GM18508 (cell line): ENCODE data around the gene SETD2.
"Not testable (repeated sequence)": the region's sequence is repeated elsewhere in the genome, so short reads cannot be mapped to it uniquely, and the experiment has no call there.

Experiments
- ATAC-seq: cut with Tn5 transposase; IDR thresholded peaks from one replicate; pipeline ENCODE4 v1.9.1; 2021; ENCODE audit warnings: moderate number of reproducible peaks; ENCODE audit not compliant: insufficient read depth, unreplicated experiment

The SETD2 gene

GRCh38 chr3:47151836-47152235 is 12.1 kb downstream of the SETD2 start:
- ATAC-seq = no peak

- no peak for ATAC-seq
Observed at GRCh38 chr3:47149339-47149933, 14.5 kb downstream of the SETD2 start.

DNA sequence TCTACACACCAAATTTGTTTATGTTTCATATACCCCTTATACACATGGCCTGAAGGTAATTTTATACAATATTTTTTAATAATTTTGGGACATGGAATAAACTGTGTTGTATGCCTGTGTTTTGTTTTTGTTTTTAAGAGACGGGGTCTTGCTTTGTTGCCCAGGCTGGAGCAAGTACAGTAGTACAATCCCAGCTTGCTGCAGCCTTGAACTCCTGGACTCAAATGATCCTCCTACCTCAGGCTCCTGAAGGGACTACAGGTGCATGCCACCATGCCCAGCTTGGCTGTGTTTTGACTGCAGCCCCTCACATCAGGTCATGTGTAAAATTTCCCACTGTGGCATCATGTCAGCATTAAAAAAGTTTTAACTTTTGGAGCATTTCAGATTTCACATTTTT is 18.6 kb downstream of the SETD2 start:
- no peak for ATAC-seq

DNA sequence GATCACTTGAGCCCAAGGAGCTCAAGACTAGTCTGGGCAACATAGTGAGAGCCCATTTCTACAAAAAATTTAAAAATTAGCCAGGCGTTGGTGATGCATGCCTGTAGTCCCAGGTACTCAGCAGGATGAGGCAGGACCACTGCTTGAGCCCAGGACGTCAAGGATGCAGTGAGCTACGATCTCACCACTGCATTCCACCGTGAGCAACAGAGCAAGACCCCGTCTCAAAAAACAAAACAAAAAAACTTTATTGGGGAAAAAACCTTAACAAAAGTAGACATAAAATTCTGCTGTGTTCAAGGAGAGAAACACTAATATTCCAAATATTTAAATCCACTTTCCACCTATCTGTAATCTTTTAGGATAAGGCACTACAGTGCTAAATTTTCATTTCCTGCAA is 20.8 kb downstream of the SETD2 start:
- no peak for ATAC-seq

DNA sequence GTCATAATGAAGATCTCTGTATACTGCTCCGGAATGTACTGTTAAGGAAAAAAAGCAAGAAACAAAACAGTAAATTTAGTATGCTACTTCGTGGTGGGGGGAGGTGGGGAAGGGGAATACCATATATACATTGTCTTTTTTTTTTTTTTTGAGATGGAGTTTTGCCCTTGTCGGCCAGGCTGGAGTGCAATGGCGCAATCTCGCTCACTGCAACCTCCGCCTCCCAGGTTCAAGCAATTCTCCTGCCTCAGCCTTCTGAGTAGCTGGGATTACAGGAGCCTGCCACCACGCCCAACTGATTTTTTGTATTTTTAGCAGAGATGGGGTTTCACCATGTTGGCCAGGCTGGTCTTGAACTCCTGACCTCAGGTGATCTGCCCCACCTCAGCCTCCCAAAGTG is 21.4 kb downstream of the SETD2 start:
- ATAC-seq = not testable (repeated sequence)

GRCh38 chr3:47140973-47141461 is 22.9 kb downstream of the SETD2 start:
- ATAC-seq = peak; percentile 91

DNA sequence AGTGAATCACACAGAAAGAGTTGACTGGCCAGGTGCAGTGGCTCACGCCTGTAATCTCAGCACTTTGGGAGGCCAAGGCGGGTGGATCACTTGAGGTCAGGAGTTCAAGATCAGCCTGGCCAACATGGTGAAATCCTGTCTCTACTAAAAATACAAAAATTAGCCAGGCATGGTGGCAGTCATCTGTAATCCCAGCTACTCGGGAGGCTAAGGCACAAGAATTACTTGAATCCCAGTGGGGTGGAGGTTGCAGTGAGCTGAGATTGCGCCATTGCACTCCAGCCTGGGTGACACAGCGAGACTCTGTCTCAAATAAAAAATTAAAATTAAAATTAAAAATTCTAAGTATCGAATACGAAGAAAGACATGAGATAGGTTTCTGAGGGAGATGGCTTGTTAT is 23.4 kb downstream of the SETD2 start:
- not testable (repeated sequence) for ATAC-seq

GRCh38 chr3:47134311-47134710 is 29.6 kb downstream of the SETD2 start:
- ATAC-seq = no peak

DNA sequence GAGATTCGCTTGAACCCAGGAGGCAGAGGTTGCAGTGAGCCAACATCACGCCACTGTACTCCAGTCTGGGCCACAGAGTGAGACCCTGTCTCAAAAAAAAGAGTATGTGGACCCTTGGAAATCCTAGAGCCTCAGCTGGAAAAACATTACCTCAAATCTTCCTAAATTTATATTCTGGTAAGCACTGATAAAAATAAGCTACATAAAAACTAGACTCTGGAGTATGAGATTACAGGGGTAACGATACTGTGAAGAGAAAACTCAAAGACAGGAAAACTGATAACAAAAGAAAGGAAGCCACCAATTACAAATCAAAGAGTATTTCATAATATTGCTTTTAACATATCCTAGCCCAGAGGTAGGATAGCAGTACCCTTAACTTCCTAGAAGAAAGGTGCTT is 30.3 kb downstream of the SETD2 start:
- ATAC-seq = no peak

DNA sequence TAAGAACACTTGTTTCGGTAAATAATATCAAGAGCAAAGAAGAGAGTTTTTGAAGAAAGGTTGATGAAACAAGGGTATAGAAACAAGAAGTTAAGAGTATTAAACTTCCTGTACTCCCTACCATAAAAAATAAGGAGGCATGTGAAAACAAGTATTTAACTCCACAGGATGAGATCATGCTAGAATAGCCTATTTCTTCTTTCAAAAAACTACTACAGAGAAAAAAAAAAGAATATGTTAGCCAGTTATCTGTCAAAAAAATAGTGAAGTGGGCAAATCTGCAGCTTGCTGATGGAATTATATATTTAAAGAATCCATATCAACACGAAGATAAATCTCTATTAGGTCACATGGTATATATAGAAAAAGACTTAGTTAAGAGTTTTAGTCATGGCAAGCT is 33.4 kb downstream of the SETD2 start:
- ATAC-seq = no peak

DNA sequence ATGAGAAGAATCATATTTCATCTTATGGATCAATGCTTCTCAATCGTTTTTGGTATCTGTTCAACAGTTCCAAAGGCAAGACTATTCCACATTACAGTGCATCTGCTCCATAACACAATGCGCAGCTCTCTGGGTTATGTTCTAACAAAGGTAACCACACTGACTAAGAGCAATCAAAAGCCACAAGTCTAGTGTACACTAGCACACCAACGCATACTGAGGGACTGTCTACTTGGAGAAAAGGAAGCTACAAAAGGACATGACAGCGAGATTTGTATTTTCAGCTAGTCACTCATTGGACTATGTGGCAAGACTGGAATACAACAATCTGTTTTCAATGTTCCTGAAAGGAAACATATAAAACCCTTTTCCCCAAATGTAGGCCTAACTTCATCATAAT is 35.8 kb downstream of the SETD2 start:
- no peak for ATAC-seq

DNA sequence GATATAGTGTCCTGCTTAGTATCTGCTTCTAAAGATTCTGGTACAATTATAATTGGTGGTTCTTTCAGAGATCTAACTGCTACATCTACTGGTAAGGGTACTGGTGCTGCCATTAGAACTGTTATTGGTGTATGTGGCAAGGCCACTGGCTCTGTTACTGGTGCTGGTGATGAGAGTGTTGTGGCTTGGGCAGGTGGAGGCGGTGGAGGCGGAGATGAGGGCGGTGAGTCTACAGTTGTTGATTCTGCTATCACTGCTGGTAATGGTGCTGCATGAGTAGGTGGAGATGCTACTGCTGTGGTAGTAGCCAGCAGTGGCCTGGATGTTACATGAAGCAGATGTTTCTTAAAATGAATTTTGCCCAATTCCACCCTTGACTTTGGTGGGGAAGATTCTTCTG is 40.1 kb downstream of the SETD2 start:
- ATAC-seq = no peak

DNA sequence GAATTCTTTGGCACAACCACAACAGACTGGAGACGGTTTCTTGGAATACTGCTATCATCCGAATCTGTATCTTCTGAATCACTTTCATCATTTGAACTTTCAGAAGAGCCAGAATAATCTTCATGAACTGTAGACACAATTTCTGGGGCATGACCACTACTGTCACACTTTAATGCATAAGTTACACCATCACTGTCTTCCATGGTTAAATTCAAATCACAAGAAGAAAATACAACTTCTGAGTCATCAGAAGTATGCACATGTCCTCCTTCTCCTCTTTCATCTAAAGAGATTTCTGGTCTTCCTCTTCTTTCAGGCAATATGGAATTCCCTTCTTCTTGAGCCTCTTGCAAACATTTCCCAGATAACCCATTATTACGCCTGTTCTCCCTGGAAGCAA is 42.5 kb downstream of the SETD2 start:
- ATAC-seq = no peak

GRCh38 chr3:47120138-47120537 is 43.8 kb downstream of the SETD2 start:
- no peak for ATAC-seq

DNA sequence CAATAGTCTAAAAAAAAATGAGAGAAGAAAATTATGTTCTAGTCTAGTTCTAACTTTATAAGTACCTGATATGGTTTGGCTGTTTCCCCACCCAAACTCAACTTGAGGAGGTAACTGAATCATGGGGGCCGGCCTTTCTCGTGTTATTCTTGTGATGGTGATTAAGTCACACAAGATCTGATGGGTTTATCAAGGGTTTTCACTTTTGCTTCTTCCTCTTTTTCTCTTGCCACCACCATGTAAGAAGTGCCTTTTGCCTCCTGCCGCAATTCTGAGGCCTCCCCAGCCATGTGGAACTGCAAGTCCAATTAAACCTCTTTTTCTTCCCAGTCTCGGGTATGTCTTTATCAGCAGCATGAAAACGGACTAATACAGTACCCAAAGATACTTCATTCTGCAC is 44.5 kb downstream of the SETD2 start:
- not testable (repeated sequence) for ATAC-seq

- no peak for ATAC-seq
Observed at GRCh38 chr3:47117807-47118364, 46.0 kb downstream of the SETD2 start.

GRCh38 chr3:47115524-47115923 is 48.4 kb downstream of the SETD2 start:
- ATAC-seq = not testable (repeated sequence)

- ATAC-seq = no peak
Observed at GRCh38 chr3:47113669-47114365, 50.1 kb downstream of the SETD2 start.

DNA sequence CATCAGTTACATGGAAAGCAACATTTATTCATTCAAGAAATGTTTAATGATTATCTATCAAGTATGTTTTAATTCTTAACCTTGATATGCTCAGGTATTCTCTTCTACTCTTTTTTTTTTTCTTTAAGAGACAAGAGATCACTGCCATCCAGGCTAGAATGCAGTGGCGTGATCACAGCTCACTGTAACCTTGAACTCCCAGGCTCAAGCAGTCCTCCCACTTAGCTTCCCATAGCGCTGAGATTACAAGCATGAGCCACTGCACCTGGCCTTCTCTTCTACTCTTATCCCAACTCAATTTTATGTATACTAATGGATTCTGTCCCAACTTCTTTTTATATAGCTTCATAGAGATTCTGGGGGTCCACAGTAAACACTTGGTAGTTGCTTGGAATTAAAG is 50.9 kb downstream of the SETD2 start:
- ATAC-seq = no peak

DNA sequence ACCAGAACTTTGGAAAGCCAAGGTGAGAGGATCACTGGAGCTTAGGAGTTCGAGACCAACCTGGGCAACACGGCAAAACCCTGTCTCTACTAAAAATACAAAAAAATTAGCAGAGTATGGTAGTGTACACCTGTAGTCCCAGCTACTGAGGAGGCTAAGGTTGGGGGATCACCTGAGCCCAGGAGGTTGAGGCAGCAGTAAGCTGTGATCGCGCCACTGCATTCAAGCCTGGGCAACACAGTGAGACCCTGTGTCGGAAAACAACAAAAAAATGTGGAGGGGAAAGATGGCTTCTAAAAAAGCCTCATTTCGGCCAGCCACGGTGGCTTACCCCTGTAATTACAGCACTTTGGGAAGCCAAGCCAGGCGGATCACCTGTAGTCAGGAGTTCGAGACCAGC is 54.5 kb downstream of the SETD2 start:
- ATAC-seq = no peak

GRCh38 chr3:47108546-47108945 is 55.4 kb downstream of the SETD2 start:
- no peak for ATAC-seq

DNA sequence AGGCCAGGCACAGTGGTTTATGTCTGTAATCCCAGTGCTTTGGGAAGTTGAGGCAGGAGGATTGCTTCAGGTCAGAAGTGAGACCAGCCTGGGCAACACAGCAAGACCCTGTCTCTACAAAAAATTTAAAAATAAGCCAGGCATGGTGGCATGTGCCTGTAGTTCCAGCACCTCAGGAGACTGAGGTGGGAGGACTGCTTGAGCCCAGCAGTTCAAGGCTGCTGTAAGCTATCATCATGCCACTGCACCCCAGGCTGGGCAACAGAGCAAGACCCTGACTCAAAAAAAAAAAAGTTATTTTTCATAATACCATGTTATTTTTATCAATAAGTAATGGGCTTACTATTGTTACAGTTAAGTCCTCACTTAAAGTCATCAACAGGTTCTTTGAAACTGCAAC is 59.7 kb downstream of the SETD2 start:
- no peak for ATAC-seq
